DOHH2 (cell line): ENCODE data around the gene RCN2.

Experiments used
- H3F3A ChIP-seq: fragments of 200-600 bp; sonication (generic), shearing (Covaris generic); 2 replicates; pipeline ENCODE4 v1.6.0; 2016; ENCODE audit warnings: antibody characterized with exemption, mild to moderate bottlenecking; ENCODE audit not compliant: control insufficient read depth, insufficient read depth
- H3K27ac ChIP-seq: fragments of 200-600 bp; sonication (generic); 2 replicates; pipeline ENCODE4 v1.5.1; 2014; ENCODE audit warnings: low read depth, mild to moderate bottlenecking, low read length, moderate library complexity
- H3K27me3 ChIP-seq: fragments of 200-600 bp; sonication (generic); 2 replicates; pipeline ENCODE4 v1.6.1; 2014; ENCODE audit warnings: mild to moderate bottlenecking, low read length, mixed read lengths; ENCODE audit not compliant: control insufficient read depth
- H3K36me3 ChIP-seq: fragments of 200-600 bp; sonication (generic); 2 replicates; pipeline ENCODE4 v1.6.1; 2014; ENCODE audit warnings: mild to moderate bottlenecking, low read length, moderate library complexity, mixed read lengths; ENCODE audit not compliant: control insufficient read depth
- H3K4me1 ChIP-seq: fragments of 200-600 bp; sonication (generic); 2 replicates; pipeline ENCODE4 v1.6.1; 2014; ENCODE audit warnings: mild to moderate bottlenecking, low read length, mixed read lengths; ENCODE audit not compliant: control insufficient read depth
- H3K4me2 ChIP-seq: fragments of 200-600 bp; sonication (generic); 2 replicates; pipeline ENCODE4 v1.6.0; 2014; ENCODE audit warnings: mild to moderate bottlenecking, low read length, moderate library complexity
- H3K4me3 ChIP-seq: fragments of 200-600 bp; sonication (generic); 2 replicates; pipeline ENCODE4 v1.5.1; 2014; ENCODE audit warnings: mild to moderate bottlenecking, low read length, mixed read lengths
- H3K79me2 ChIP-seq: fragments of 200-600 bp; sonication (generic); 2 replicates; pipeline ENCODE4 v1.6.1; 2014; ENCODE audit warnings: mild to moderate bottlenecking, low read length, mixed read lengths; ENCODE audit not compliant: control insufficient read depth
- H3K9me2 ChIP-seq: fragments of 200-600 bp; sonication (generic); replicated peaks from 2 replicates; pipeline ENCODE4 v1.6.1; 2014; ENCODE audit warnings: mild to moderate bottlenecking, low read length, mixed read lengths; ENCODE audit not compliant: control insufficient read depth
- H3K9me3 ChIP-seq: fragments of 200-600 bp; sonication (generic); 2 replicates; pipeline ENCODE4 v1.6.1; 2014; ENCODE audit warnings: antibody characterized with exemption, low read length, mixed read lengths; ENCODE audit not compliant: control insufficient read depth, insufficient read depth
- H4K20me1 ChIP-seq: fragments of 200-600 bp; sonication (generic); 2 replicates; pipeline ENCODE4 v1.6.0; 2014; ENCODE audit warnings: low read depth, mild to moderate bottlenecking, antibody characterized with exemption, low read length, moderate library complexity; ENCODE audit not compliant: control insufficient read depth, insufficient read depth
- EZH2phosphoT487 ChIP-seq: fragments of 200-600 bp; sonication (generic); IDR thresholded peaks from 2 replicates; pipeline ENCODE4 v1.6.1; 2017; ENCODE audit warnings: borderline replicate concordance, mild to moderate bottlenecking, antibody characterized with exemption, low read length, moderate library complexity, mixed read lengths
- TF ChIP-seq, protein P1 (sequence below): fragments of 200-600 bp; sonication (generic); IDR thresholded peaks from one replicate; pipeline ENCODE4 v1.5.1; 2014; ENCODE audit warnings: antibody characterized with exemption, mild to moderate bottlenecking, low read depth, low read length; ENCODE audit not compliant: poor library complexity, severe bottlenecking

Gene RCN2

DNA sequence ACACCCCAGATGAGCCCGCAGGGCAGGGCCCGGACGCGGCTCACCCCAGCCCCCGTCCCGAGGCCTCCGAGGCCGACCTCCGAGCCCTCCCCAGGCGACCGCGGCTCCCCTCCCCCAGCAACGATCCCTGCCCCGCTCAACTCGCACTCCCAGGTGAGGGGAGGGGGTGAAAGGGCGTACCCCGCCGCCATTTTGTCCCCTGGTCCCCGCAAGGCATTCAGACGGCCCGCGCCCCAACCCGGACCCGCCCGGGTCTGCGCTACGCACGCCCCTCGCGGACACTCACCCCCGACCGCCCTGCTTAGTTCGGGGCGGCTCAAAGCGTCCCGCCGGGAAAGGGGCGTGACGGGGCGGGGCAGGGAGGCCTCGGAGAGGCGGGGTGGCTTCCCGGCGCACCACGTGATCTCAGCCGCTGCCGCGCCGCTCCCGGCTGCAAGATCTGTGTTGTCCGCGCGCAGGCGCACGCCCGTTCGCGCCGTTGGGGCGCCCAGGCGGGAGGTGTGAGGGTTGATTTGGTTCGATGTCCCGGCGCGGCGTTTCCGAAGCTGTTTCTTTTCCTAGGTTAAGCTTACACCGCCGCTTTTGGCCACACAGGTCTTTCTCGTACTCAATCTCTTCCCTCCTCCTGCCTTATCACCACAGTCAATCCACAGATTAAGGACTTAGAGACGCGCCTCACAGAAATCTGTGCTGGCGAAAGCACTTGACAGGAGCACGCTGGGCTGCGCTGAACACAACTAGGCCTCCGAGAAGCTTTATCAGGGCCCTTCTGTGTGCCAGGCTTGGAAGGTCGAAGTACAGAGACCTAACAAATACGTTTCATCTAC is 26.3 kb upstream of the RCN2 start, which contains the start of gene SCAPER:
Gene SCAPER, minus strand, starts transcription at position 328 of the 827 bp plus-strand sequence. CDS start 21,523 bp downstream, outside the sequence.
- H4K20me1 ChIP-seq: no peaks in the 10 kb centered on the region
- H3K4me1 ChIP-seq: peaks cover 26% of the 10 kb centered on the region
- H3K27me3 ChIP-seq: peaks cover 11% of the 10 kb centered on the region
- no peak within 1 kb of the TSS for H3K27ac ChIP-seq
- no peaks in the 10 kb centered on the region for H3K36me3 ChIP-seq
- no peaks in the 10 kb centered on the region for H3K79me2 ChIP-seq
- H3F3A ChIP-seq: peaks cover 9% of the 10 kb centered on the region; the same call in 1 of the 2 replicates
- no peaks in the 10 kb centered on the region for H3K9me3 ChIP-seq
- H3K4me2 ChIP-seq: peak within 1 kb of the TSS; percentile 94
- no peaks in the 10 kb centered on the region for H3K9me2 ChIP-seq
- peak within 1 kb of the TSS; percentile 85 for H3K4me3 ChIP-seq
- TF ChIP-seq, protein P1, sequence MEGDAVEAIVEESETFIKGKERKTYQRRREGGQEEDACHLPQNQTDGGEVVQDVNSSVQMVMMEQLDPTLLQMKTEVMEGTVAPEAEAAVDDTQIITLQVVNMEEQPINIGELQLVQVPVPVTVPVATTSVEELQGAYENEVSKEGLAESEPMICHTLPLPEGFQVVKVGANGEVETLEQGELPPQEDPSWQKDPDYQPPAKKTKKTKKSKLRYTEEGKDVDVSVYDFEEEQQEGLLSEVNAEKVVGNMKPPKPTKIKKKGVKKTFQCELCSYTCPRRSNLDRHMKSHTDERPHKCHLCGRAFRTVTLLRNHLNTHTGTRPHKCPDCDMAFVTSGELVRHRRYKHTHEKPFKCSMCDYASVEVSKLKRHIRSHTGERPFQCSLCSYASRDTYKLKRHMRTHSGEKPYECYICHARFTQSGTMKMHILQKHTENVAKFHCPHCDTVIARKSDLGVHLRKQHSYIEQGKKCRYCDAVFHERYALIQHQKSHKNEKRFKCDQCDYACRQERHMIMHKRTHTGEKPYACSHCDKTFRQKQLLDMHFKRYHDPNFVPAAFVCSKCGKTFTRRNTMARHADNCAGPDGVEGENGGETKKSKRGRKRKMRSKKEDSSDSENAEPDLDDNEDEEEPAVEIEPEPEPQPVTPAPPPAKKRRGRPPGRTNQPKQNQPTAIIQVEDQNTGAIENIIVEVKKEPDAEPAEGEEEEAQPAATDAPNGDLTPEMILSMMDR: no peak
- TF ChIP-seq EZH2phosphoT487: no peak

DNA sequence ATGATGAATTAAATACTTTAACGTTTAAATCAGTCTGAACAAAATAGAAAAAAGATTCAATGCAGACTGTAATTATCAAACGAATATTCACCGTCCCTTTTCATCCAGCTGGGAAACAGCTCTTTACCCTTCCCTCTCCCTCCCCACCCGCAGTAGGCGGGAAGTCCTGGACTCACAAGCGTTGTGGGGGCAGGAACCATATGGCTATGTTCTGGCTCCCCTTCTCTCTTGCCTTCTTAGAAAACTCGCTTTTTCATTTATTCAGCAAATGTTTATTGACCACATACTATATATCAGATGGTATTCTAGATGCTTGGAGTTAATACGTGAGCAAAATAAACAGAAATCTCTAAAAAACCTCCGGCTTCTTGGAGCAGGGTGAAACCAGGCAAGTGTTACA is 25.7 kb upstream of the RCN2 start:
- TF ChIP-seq EZH2phosphoT487: no peak
- H3F3A ChIP-seq: peaks cover 9% of the 10 kb centered on the region; the same call in 1 of the 2 replicates
- H3K79me2 ChIP-seq: no peaks in the 10 kb centered on the region
- no peaks in the 10 kb centered on the region for H3K36me3 ChIP-seq
- no peaks in the 10 kb centered on the region for H4K20me1 ChIP-seq
- peaks cover 11% of the 10 kb centered on the region for H3K27me3 ChIP-seq
- H3K9me3 ChIP-seq: no peaks in the 10 kb centered on the region
- no peak overlapping the region for H3K27ac ChIP-seq
- H3K4me3 ChIP-seq: peak overlapping the region; percentile 85
- H3K4me1 ChIP-seq: peaks cover 26% of the 10 kb centered on the region
- peak overlapping the region; percentile 94 for H3K4me2 ChIP-seq
- H3K9me2 ChIP-seq: no peaks in the 10 kb centered on the region

DNA sequence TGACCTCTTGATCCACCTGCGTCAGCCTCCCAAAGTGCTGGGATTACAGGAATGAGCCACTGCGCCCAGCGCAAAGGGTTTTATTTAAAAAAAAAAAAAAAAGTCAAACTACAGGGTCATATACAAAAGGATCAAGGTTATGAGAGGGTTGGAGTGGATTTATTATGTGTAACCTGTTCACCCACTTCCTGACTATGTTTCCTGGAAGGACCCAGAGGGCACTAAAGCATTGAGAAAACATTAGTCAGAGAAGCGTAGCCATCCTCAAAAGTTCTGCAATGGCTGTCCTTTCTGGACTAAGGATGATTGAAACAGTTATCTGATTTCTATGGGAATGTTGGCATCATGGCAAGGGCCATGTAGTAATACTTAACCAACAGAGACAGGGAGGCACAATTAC is 19.1 kb upstream of the RCN2 start:
- Histone ChIP-seq H3K27me3 (peaks cover 29% of the 10 kb centered on the region), H3K4me3 (no peak overlapping the region), H4K20me1 (no peaks in the 10 kb centered on the region), H3K4me2 (no peak overlapping the region), H3K4me1 (peaks cover 7% of the 10 kb centered on the region), H3F3A (no peaks in the 10 kb centered on the region), H3K9me2 (no peaks in the 10 kb centered on the region), H3K79me2 (no peaks in the 10 kb centered on the region), H3K9me3 (no peaks in the 10 kb centered on the region), H3K27ac (no peak overlapping the region), H3K36me3 (no peaks in the 10 kb centered on the region)
- no peak for TF ChIP-seq EZH2phosphoT487
- TF ChIP-seq, protein P1: no peak

DNA sequence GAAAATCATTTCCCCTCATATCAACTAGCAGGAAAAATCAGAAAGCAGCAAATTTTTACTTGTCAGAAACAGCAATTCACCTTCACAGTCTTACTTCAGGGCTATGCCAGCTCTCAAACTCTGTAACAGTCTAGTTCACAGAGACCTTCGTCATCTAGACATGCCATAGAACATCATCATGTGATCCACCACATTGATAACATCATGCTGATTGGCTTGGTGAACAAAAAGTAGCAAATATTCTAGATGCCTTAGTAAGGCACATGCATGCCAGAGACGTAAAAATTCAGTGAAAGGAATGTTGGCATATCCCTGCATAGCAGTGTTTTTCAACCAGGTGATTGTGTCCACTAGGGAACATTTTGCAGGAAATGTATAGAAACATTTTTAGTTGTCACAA is 17.8 kb upstream of the RCN2 start:
- Histone ChIP-seq H3K9me3 (no peaks in the 10 kb centered on the region), H3K27ac (no peak overlapping the region), H3K4me1 (peaks cover 7% of the 10 kb centered on the region), H3K27me3 (peaks cover 35% of the 10 kb centered on the region), H3K36me3 (no peaks in the 10 kb centered on the region), H3K4me2 (no peak overlapping the region), H3K79me2 (no peaks in the 10 kb centered on the region), H3K4me3 (no peak overlapping the region), H3K9me2 (no peaks in the 10 kb centered on the region), H3F3A (no peaks in the 10 kb centered on the region), H4K20me1 (no peaks in the 10 kb centered on the region)
- TF ChIP-seq, protein P1: no peak
- TF ChIP-seq EZH2phosphoT487: no peak
